GM19351 (cell line): ENCODE data around the gene DNAJB1.
"Not testable (repeated sequence)": the region's sequence is repeated elsewhere in the genome, so short reads cannot be mapped to it uniquely, and the experiment has no call there.

Experiments
- ATAC-seq: cut with Tn5 transposase; IDR thresholded peaks from one replicate; pipeline ENCODE4 v1.9.1; 2021; ENCODE audit warnings: mild to moderate bottlenecking, moderate library complexity; ENCODE audit not compliant: unreplicated experiment

DNAJB1 gene

DNA sequence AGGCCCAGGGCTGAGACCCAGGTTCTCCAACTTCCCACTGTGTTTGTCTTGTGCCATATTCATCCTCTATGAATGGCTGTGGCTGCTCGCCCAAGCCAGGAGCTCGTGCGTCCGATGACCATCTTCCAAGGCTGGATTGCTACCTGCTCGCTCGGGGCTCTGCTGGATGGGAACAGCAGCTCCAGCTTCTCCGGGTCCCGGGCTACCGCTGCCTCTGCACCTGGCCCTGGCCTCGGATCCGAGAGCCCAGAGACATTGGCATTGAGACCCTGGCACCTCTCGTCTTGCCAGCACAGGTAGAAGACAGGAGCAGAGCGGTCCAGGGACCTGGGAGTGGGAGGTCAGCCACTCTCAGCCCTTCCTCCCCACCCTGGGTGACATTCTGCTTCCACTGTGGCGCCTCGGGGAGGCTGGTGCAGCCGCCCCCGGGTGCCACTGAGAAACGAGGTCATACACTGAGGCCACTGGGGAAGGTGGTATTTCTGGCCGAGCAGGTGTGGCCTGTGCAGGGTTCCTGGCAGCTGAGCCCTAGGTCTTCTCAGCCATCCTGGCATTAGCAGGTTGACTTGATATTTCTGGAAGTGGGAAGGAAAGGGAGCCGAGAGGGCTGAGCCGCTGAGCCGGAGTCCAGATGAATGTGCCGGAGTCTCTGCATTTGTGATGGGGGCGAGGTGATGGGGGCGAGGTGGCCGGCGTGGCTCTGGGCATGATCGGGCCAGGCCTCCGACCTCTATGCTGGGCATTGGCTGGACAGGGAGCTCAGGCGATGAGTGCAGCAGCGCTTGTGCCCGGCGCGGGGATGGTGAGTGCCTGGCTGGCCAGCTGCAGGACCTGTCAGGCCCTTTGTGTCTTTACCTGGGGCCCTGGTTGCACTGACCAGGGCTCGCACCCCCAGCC is 35.1 kb upstream of the DNAJB1 start:
- ATAC-seq, result no peak

DNA sequence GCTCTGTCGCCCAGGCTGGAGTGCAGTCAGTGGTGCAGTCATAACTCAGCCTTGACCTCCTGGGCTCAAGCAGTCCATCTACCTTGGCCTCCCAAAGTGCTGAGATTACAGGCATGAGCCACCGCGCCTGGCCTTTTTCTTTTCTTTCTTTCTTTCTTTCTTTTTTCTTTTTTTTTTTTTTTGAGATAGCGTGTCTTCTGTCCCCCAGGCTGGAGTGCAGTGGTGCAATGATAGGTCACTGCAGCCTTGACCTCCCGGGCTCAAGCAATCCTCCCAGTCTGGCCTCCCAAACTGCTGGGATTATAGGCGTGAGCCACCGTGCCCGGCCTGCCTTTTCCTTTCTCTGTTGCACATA is 33.8 kb upstream of the DNAJB1 start:
- ATAC-seq, result not testable (repeated sequence)

DNA sequence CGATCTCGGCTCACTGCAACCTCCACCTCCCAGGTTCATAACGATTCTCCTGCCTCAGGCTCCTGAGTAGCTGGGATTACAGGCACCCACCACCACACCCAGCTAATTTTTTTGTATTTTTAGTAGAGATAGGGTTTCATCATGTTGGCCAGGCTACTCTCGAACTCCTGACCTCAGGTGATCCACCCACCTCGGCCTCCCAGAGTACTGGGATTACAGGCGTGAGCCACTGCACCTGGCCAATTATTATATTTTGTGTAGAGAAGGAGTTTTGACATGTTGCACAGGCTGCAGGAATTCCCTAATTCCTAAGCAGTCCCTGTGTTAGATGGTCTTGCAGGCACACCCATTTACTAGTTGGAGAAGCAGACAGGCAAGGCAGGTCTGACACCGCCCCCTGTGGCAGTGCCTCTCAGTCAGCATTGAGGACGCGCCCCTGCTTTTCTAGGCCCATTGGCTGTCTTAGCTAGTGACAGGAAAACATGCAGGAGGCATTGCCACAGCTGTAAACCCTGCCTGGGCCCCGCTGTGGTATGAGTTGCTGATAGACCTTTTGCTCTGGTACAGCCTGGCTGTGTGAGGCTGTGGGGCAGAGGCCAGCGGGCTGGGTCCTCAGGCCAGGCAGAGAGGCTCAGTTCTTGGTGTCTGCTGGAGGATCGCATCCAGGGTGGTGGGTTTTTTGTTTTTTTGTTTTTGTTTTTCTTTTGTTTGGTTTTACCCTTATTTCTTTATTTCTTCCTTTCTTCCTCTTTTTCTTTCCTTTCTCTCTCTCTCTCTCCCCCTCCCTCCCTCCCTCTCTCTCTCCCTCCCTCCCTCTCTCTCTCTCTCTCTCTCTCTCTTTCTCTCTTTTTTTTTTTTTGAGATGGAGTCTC is 33.2 kb upstream of the DNAJB1 start:
- ATAC-seq, result not testable (repeated sequence)

DNA sequence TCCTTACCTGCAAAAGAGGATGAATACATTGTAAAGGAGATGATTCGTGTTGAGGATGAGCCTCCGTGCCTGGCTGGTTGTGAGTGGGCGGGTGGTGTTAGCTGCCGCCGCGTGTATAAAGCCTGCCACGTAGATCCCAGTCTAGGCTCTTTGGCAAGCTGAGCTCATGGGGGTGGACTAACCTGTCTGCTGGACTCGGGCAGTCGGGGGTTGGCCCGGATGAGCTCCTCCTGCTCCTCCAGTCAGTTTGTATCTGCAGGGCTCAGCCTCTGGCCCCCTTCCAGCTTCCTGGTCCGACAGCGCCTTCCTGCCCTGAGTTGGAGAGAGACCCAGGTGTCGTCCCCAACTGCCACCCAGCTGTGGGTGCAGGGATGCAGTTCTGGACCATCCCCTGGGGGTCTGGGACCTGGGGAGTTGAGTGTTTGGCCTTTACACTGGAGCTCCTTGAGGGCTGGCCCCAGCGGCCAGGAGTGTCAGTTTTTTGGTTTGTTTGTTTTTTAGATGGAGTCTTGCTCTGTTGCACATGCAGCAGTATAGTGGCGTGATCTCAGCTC is 32.1 kb upstream of the DNAJB1 start:
- ATAC-seq, result no peak

DNA sequence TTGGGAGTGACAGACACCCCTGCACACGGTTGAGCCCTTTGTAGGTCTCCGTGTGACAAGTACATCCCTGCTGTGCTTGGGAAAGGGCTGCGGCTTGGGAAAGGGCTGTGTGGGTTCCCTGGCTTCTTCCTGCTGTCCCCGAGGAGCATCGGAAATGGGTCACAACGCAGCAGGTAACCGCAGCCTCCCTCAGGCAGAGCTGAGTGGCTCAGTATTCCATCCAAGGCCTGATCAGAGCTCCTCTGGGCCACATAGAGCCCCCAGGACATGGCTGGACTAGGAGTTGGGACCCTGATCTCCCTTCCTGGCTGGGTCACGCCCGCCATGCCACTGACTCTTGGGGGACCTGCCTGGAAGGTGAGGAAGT is 27.5 kb upstream of the DNAJB1 start:
- no peak for ATAC-seq

DNA sequence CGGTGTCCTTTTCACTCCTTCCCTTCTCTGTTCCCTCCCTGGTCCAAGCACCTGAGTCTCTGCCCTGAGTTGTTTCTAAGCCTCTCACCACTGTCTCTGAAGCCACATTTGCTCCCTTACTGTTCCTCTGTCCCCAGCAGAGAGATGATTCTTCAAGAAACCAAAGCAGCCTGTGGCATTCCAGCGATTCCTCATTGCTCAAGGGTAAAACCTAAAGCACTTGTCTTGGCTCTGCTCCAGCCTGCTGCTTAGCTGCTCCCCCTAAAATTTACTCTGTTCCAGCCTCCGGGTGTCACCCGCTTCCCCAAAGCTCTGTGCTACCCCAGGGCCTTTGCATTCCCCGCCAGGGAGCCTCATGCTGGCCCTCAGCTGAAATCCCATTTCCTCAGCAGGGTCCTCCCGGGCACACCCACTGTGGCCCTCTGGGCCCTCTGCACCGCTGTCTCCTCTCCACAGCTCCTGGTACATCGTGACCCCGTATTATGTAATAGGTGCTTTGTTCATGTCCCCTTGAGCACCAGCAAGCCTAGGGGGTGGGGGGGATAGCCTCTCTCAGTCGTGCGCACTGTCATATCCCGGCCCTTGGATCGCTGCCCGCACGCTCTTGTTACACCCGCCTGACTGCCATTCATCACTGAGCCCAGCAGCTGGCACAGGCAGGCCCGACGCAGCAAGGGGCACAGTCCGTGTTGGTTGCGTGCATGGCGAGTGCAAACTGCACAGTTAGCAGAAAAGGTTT is 26.9 kb upstream of the DNAJB1 start:
- ATAC-seq, result no peak

DNA sequence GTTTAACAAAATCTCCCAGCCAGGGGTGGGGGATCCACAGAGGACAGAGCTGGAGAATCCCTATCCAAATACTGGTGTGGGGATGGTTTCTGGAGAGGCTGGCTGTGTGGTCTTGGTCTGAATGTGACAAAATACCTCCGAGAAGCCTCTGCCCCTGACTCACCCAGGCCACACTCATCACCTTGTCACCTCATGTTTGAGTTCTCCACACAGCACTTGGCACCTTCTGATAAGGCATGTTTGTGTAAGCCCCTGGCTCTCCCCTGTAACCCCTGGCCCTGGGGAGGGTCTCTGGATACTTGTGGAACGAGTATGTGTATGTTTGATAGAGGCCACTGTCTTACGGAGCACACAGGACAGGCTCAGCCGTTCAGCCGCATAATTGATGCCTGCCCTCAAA is 25.9 kb upstream of the DNAJB1 start:
- ATAC-seq, result no peak

DNA sequence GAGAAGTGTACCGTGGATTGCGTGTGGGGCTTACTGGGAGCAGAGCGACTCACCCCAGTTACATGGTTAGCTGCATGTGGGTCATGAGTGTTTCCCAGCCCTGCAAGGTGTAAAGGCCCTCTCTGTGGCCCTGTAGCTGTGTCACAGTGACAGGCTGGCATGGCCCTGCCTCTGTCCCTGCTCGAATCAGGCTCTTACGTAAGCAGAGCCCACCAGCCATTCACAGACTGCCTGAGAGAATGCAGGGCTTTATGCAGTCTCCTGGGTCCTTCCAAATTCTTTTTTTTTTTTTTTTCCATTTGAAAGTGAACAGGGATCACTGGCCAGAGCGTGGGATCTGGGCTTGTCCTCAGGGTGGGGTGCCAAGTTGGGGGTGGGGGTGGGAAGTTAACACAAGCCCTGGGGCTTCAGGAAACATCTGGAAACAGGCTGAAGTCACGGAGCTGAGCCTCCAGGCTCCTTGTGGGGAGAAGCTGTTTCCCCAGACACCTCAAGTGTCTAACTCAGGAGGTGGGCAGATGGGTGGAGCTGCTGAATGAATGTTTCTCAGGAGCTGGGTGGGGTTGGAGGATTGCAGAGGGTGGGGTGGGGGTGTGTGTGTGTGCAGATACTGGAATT is 24.6 kb upstream of the DNAJB1 start:
- no peak for ATAC-seq

- not testable (repeated sequence) for ATAC-seq
Measured at GRCh38 chr19:14541979-14542378, 23.8 kb upstream of the DNAJB1 start.

DNA sequence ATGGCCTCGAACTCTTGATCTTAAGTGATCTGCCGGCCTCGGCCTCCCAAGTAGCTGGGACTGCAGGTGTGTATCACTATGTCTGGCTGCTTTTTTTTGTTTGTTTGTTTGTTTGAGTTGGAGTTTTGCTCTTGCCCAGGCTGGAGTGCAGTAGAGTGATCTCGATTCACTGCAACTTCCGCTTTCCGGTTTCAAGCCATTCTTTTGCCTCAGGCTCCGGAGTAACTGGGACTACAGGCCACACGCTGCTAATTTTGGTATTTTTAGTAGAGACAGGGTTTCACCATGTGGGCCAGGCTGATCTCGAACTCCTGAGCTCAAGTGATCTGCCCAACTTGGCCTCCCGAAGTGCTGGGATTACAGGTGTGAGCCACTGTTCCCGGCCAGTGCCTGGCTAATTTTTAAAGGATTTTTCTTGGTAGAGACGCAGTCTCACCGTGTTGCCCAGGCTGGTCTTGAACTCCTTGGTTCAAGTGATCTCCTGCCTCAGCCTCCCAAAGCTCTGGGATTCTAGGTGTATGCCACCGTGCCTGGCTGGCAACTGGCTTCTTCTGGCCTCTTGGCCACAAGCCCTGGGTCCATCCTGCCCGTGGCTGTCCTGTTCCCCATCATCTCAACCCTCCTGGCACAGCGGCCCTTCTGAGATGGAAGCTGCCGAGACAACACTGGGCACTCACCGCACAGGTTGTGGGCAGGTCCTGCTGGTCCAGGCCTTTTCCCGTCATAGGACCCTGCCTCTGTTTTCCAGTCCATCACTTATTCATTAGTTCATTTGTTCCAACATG is 22.7 kb upstream of the DNAJB1 start:
- no peak for ATAC-seq

- ATAC-seq, result no peak
Measured at GRCh38 chr19:14536926-14537692, 18.9 kb upstream of the DNAJB1 start.

DNA sequence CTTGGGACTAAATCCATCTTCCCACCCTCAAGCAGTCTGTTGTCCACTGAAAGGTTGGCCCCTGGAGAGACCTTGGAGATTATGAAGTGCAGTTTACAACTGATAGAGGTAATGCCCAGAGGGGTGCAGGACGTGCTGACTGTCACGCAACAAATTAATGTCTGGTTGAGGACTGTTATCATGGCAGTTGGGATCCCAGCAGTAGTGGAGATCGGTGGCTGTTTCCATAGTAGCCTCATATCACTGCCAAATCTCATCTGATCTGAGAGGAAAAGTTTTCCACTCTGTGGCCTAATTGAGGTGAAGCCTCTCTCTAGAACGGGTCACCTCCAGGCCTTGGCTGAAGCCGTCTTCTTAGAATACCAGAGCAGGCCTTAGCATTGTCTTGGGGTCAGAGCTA is 15.3 kb upstream of the DNAJB1 start:
- no peak for ATAC-seq

DNA sequence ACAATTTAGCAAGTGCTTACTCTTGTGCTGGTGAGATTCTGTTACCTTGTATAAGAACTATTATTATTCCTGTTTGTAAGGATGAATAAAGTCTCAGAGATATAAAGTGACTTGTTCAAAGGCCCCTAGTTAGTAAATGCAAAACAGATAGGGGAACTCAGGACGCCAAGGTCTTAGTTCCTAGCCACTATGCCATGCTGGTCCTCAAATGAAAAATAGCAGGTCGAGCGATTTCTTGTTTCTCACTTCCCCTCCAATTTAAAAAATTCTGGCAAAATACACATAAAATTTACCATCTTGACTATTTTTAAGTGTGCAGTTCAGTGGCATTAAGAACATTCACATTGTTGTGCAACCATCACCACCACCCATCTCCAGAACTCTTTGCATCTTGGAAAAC is 12.3 kb upstream of the DNAJB1 start:
- ATAC-seq, result no peak

GRCh38 chr19:14530005-14530348 is 11.8 kb upstream of the DNAJB1 start:
- ATAC-seq, result no peak

GRCh38 chr19:14529254-14530004 is 11.2 kb upstream of the DNAJB1 start, which contains the start of gene TECR:
TECR (plus strand) TSS chr19:14529594; CDS start chr19:14529697, 103 bp downstream.
- peak; percentile 92 for ATAC-seq

GRCh38 chr19:14528419-14529253 is 10.4 kb upstream of the DNAJB1 start:
- ATAC-seq, result no peak

DNA sequence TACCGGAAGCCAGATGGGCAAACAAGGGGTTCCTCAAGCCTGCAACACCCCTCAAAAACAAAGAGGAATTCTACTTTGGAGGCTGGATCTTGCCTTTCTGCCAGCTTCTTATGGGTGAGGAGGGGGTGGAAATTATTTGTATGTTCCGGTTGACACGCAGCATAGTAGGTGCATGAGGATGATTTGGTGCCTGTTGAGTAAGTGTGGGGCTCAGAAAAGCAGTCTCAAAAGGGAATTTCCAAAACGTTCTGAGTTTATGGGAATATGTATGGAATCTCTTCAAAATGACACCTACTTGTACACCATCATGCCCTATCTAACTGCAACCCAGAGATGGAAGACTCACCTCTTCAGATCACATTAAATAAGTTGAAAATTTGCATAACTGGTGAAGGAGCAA is 8.2 kb upstream of the DNAJB1 start:
- no peak for ATAC-seq
